Superior temporal gyrus (tissue), 1 donor: Measurements from ENCODE around the gene DGKZ.
"Not testable (repeated sequence)": the region's sequence is repeated elsewhere in the genome, so short reads cannot be mapped to it uniquely, and the experiment has no call there.

Experiments
- DNase-seq: peaks from one replicate; pipeline ENCODE4 v3.0.0-alpha.2; 2016; ENCODE audit errors: extremely low spot score

The DGKZ gene, protein sequence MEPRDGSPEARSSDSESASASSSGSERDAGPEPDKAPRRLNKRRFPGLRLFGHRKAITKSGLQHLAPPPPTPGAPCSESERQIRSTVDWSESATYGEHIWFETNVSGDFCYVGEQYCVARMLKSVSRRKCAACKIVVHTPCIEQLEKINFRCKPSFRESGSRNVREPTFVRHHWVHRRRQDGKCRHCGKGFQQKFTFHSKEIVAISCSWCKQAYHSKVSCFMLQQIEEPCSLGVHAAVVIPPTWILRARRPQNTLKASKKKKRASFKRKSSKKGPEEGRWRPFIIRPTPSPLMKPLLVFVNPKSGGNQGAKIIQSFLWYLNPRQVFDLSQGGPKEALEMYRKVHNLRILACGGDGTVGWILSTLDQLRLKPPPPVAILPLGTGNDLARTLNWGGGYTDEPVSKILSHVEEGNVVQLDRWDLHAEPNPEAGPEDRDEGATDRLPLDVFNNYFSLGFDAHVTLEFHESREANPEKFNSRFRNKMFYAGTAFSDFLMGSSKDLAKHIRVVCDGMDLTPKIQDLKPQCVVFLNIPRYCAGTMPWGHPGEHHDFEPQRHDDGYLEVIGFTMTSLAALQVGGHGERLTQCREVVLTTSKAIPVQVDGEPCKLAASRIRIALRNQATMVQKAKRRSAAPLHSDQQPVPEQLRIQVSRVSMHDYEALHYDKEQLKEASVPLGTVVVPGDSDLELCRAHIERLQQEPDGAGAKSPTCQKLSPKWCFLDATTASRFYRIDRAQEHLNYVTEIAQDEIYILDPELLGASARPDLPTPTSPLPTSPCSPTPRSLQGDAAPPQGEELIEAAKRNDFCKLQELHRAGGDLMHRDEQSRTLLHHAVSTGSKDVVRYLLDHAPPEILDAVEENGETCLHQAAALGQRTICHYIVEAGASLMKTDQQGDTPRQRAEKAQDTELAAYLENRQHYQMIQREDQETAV

DNA sequence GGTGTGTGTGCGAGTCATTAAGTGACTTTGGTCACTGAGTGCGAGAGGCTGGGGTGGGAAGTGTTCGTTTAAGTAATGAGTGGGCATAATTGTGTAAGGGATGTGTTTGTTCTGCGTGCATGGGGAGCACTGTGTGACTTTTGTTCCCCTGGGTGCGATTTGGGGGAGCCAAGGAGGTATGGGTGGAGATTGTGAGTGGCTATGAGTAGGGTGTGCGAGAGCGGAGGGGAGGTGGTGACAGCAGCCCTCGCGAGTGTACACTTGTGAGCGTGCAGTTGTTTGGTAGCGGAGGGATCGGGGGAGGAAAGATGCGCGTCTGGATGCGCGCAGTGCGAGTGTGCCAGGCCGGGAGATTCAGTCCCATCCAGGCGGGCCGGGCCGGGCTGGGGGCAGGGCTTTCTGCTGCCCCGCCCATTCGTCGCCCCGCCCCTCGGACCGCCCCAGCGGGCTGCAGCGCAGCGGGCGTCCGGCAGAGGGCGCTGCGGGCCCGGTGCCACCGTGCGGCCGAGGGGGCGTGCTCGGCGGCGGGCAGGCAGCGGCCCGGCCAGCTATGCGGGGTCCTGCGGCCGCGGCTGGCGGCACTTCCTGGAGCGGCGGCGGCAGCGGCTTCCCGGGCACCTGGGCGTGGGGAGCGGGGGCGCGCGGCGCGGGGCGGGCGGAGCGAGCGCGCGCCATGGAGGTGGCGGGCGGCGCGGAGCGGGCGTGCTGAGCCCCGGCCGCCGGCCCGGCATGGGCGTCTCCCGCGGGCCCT lies at the start of gene DGKZ:
Gene DGKZ (plus strand): TSS at position 578 of the 751 bp plus-strand sequence. CDS start 197 bp downstream, outside the sequence.
- DNase-seq, result peak; percentile 85

DNA sequence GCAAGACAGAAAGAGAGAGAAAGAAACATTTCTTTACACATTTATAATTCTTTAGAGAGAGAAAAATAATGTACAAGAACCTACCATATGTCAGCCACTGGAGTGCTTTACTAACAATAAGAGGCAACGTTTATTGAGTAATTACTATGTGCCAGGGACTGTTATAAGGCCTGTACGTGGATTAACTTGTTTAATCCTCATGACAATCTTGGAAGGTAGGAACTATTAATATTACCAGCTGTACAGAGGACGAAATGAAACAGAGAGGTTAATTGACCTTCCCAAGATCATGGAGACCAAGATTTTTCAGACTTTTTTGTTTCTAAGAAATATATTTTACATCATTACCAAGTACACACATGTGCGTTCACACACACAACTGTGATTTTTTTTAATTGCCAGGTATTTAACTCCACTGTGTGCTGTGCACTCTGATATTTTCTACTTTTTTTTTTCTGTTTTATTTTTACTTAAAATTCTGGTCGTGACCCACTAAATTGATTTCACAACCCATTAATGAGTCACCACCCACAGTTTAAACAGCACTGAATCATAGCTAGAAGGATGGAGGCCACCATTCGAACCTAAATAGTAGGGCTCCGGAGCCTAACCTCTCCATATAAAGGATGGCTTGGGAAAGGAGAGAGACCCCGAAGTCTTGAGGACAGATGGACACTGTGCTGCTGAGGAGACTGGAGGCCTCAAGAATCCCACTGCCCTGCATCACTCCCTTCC lies 48.4 kb upstream of the DGKZ start:
- no peak for DNase-seq

DNA sequence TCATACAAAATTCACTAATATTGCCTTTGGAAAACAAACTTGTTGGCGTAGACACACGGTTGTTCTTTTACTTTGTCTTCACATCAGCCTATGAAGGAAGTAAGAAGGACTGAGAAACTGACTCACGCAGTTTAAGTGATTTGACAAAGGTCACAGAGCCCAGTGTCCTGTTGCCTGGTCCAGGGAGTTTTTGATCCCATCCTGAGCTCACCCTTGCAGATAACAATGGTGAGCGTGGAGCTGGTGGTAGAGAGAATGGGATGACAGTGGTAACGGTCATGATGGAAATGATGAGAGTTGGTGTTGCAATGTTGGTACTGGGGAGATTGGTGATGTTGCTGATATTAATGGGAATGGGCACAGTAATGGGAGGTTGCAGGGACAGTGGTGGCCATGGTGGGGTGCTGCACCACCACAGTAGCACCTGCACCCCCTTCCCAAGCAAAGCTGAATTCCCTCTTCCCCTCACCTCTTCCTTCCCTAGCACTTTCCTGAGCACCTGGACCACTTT lies 47.8 kb upstream of the DGKZ start:
- DNase-seq, result no peak

DNA sequence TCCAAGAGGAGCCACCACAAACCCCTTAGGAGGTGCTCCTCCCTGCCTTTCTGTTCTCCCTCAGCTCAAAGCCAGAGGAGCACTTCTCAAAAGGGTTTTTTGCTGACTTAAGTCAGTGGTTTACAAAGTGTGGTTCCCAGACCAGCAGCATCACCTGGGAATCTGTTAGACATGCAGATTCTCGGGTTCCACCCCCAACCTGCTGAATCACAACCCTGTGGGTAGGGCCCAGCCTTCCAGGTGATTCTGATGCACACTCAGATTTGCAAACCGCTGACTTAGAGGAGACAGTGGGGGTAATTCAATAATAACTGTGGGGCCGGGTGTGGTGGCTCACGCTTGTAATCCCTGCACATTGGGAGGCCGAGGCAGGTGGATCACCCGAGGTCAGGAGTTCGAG lies 47.0 kb upstream of the DGKZ start:
- no peak for DNase-seq

GRCh38 chr11:46302866-46303265 lies 44.4 kb upstream of the DGKZ start:
- DNase-seq, result no peak

GRCh38 chr11:46304036-46304435 lies 43.2 kb upstream of the DGKZ start:
- not testable (repeated sequence) for DNase-seq

- no peak for DNase-seq
Observed at GRCh38 chr11:46304605-46305179, 42.6 kb upstream of the DGKZ start.

- no peak for DNase-seq
Observed at GRCh38 chr11:46305295-46305694, 42.0 kb upstream of the DGKZ start.

- no peak for DNase-seq
Observed at GRCh38 chr11:46306296-46306853, 40.9 kb upstream of the DGKZ start.

- no peak for DNase-seq
Observed at GRCh38 chr11:46307369-46307768, 39.9 kb upstream of the DGKZ start.

- DNase-seq, result no peak
Observed at GRCh38 chr11:46307785-46308341, 39.4 kb upstream of the DGKZ start.

DNA sequence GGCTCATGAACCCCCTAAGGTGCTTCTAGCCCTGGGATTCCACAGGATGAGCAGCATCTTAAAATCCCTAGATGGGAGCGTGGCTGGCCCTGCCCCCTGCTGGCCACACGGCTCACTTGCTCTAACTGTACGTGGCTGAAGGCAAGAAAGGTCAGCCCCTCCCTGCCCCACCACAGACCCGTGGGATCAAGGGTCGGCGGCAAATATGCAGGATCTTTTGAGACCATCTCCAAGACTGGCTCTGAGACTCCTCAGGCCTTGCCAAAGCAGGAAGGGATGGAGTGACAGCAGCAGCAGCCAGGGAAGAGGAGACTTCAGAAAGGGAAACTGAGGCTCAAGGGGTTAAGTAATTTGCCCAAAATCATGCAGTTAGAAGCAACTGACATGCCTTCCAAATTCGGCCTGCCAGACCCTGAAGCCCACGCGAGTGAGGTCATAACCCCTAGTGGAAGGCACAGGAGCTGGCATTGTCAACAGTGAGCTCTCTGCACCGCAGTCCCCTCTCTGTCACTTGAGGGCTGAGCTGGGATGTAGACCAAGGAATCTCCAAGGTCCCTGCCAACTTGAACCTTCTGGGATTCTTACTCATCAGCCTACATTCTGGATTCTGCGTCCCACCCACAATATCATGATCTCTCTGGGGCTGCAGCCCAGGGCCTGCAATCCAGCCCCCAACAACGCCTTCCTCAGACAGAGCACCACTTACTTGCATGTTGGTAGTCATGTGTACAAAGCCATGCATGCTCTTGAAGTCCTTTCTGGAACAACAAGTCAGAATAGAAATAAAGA lies 38.4 kb upstream of the DGKZ start:
- peak; percentile 76 for DNase-seq

GRCh38 chr11:46309814-46310259 lies 37.4 kb upstream of the DGKZ start:
- no peak for DNase-seq

DNA sequence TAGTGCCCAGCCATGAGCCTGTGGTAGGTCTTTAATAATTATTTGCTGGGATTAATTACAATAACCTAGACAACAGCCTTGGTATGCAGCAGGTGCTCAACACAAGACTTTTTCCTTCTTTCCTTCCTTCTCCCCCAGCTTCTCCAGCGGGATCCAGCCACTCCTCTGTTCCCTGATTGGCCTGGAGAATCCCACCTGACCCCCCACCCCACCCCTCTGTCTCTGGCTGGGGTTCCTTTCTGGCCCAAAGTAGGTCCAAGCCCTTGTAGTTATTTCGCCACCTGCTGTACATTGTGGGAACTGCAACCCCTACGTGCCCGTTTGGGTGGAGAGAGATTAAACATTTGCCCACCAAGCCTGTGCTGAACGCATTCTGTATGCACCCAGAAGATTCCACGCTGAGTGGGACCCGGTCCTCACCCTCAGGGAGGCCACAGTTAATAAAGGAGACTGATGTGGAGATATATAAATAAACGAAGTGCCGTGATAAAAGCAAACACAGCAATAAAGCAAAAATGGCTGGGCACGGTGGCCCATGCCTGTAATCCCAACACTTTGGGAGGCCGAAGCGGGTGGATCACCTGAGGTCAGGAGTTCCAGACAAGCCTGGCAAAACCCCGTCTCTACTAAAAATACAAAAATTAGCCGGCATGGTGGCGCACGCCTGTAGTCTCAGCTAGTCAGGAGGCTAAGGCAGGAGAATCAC lies 32.1 kb upstream of the DGKZ start:
- no peak for DNase-seq

- DNase-seq, result no peak
Observed at GRCh38 chr11:46315783-46316563, 31.3 kb upstream of the DGKZ start.

- no peak for DNase-seq
Observed at GRCh38 chr11:46319074-46319453, 28.2 kb upstream of the DGKZ start.

- no peak for DNase-seq
Observed at GRCh38 chr11:46321757-46322156, 25.5 kb upstream of the DGKZ start.

- DNase-seq, result no peak
Observed at GRCh38 chr11:46322759-46323158, 24.5 kb upstream of the DGKZ start.
